A673 (cell line): ENCODE measurements around the gene SPP2. TPM values are rescaled to one million over a fixed set of nuclear protein-coding genes. Genes with fewer than 3 reads are reported as not detected.

Experiments
- BruUV-seq: library from RNA; stranded (reverse); fragments of 400-500 nt; replicated peaks from 2 replicates; lab custom pipeline; 2021; lab: Mats Ljungman, UMichigan
- CTCF ChIA-PET: fragments of 300-600 bp; sonication (Branson Sonifier 250); formaldehyde crosslinking; loops from one replicate; lab custom pipeline; 2022; ENCODE audit warnings: antibody characterized with exemption; lab: Charles Lee
- POLR2A ChIA-PET: fragments of 300-600 bp; sonication (Branson Sonifier 250); formaldehyde crosslinking; loops from one replicate; lab custom pipeline; 2022; ENCODE audit warnings: antibody characterized with exemption; ENCODE audit not compliant: low non-redundant PET; lab: Charles Lee
- DNase-seq: peaks from one replicate; pipeline ENCODE4 v3.0.0-alpha.2; 2015; ENCODE audit warnings: low spot score
- H3K27ac ChIP-seq: fragments of 200-600 bp; sonication (generic); 2 replicates; pipeline ENCODE4 v1.5.1; 2016; ENCODE audit warnings: mixed run types, low read depth, mild to moderate bottlenecking, mixed read lengths, antibody characterized with exemption, low read length; ENCODE audit not compliant: poor library complexity, severe bottlenecking
- H3K27me3 ChIP-seq: fragments of 200-600 bp; sonication (generic); replicated peaks from 2 replicates; pipeline ENCODE4 v1.6.1; 2017; ENCODE audit warnings: mixed run types, low read depth, mild to moderate bottlenecking, mixed read lengths, antibody characterized with exemption, low read length; ENCODE audit not compliant: insufficient read depth, poor library complexity
- H3K36me3 ChIP-seq: fragments of 200-600 bp; sonication (generic); 2 replicates; pipeline ENCODE4 v1.6.1; 2016; ENCODE audit warnings: mixed run types, mild to moderate bottlenecking, mixed read lengths, antibody characterized with exemption, low read length; ENCODE audit not compliant: insufficient read depth, poor library complexity, severe bottlenecking
- H3K4me1 ChIP-seq: fragments of 200-600 bp; sonication (generic); 2 replicates; pipeline ENCODE4 v1.6.1; 2017; ENCODE audit warnings: mixed run types, mild to moderate bottlenecking, mixed read lengths, antibody characterized with exemption, low read length; ENCODE audit not compliant: insufficient read depth, poor library complexity, severe bottlenecking
- H3K4me3 ChIP-seq: fragments of 200-600 bp; sonication (generic); 2 replicates; pipeline ENCODE4 v1.5.1; 2016; ENCODE audit warnings: low read depth, mixed run types, mild to moderate bottlenecking, mixed read lengths, low read length; ENCODE audit not compliant: poor library complexity, severe bottlenecking
- H3K9me3 ChIP-seq: fragments of 200-600 bp; sonication (generic); 2 replicates; pipeline ENCODE4 v1.6.1; 2016; ENCODE audit warnings: mixed run types, low read depth, mild to moderate bottlenecking, mixed read lengths, antibody characterized with exemption, low read length; ENCODE audit not compliant: poor library complexity, severe bottlenecking
- CTCF ChIP-seq: fragments of 300-800, 200-600 bp; sonication (generic); conservative IDR thresholded peaks from 2 replicates; pipeline ENCODE4 v1.5.1; 2017; ENCODE audit warnings: low read depth, mild to moderate bottlenecking, antibody characterized with exemption, low read length, moderate library complexity, mixed read lengths
- EZH2 ChIP-seq: fragments of 200-600 bp; sonication (generic); IDR thresholded peaks from 2 replicates; pipeline ENCODE4 v1.6.1; 2017; ENCODE audit warnings: borderline replicate concordance, low read depth, mild to moderate bottlenecking, mixed read lengths, antibody characterized with exemption, low read length; ENCODE audit not compliant: poor library complexity, severe bottlenecking
- intact Hi-C: fragments of 100-400 bp; cut with micrococcal nuclease; formaldehyde crosslinking; loops from one replicate; pipeline ENCODE4 v1.10.0; 2022; ENCODE audit not compliant: unreplicated experiment
- total RNA-seq: library from RNA; stranded (reverse); gene quantifications from 2 replicates; pipeline ENCODE4 v1.2.3, GENCODE V29; 2021

Gene SPP2
- total RNA-seq, 1 experiment from 2014 or later, result not detected

- H3K9me3 ChIP-seq, result no peaks in the 10 kb centered on the region
- DNase-seq, result no peak
- no peak overlapping the region for H3K4me3 ChIP-seq
- no peaks in the 10 kb centered on the region for H3K4me1 ChIP-seq
- no peaks in the 10 kb centered on the region for H3K36me3 ChIP-seq
- TF ChIP-seq CTCF (no peak), EZH2 (no peak)
- intact Hi-C loops, result no loop called here
- POLR2A ChIA-PET, result no interaction called here
- BruUV-seq, result no TSS peak
- CTCF ChIA-PET, result no interaction called here
- H3K27me3 ChIP-seq, result no peaks in the 10 kb centered on the region
- no peak overlapping the region for H3K27ac ChIP-seq
Observed at GRCh38 chr2:234102112-234102511, 51.6 kb downstream of the SPP2 start.

GRCh38 chr2:234107861-234108260 is 57.4 kb downstream of the SPP2 start:
- no peaks in the 10 kb centered on the region for H3K27me3 ChIP-seq
- POLR2A ChIA-PET, result interaction anchor here (0.7 kb wide), 1 partner anchor 16 kb away, joined by 4 read pairs; no protein-coding TSS in a partner anchor
- CTCF ChIA-PET, result no interaction called here
- H3K4me1 ChIP-seq, result no peaks in the 10 kb centered on the region
- H3K36me3 ChIP-seq, result no peaks in the 10 kb centered on the region
- H3K27ac ChIP-seq, result no peak overlapping the region
- no TSS peak for BruUV-seq
- no peaks in the 10 kb centered on the region for H3K9me3 ChIP-seq
- H3K4me3 ChIP-seq, result no peak overlapping the region
- DNase-seq, result no peak
- TF ChIP-seq EZH2, result no peak
- TF ChIP-seq CTCF, result no peak
- intact Hi-C loops, result no loop called here

- BruUV-seq, result no TSS peak
- Histone ChIP-seq H3K27ac (no peak overlapping the region), H3K4me3 (no peak overlapping the region), H3K36me3 (no peaks in the 10 kb centered on the region), H3K27me3 (no peaks in the 10 kb centered on the region), H3K4me1 (no peaks in the 10 kb centered on the region), H3K9me3 (no peaks in the 10 kb centered on the region)
- intact Hi-C loops, result no loop called here
- ChIA-PET CTCF (no interaction called here), POLR2A (no interaction called here)
- no peak for DNase-seq
- TF ChIP-seq CTCF (no peak), EZH2 (no peak)
Observed at GRCh38 chr2:234109321-234109720, 58.8 kb downstream of the SPP2 start.
